CD4-positive, alpha-beta T cell treated with Interleukin-4 for 4 hours (primary cell): ENCODE results near the gene PA2G4.
"Not testable (repeated sequence)": the region's sequence is repeated elsewhere in the genome, so short reads cannot be mapped to it uniquely, and the experiment has no call there.

Experiments used
- DNase-seq: peaks from one replicate; pipeline ENCODE4 v3.0.0-alpha.2; 2020

PA2G4 gene

GRCh38 chr12:56154818-56155217 lies 50.5 kb downstream of the PA2G4 start:
- no peak for DNase-seq

- no peak for DNase-seq
Observed at GRCh38 chr12:56155256-56155845, 51.0 kb downstream of the PA2G4 start.

- not testable (repeated sequence) for DNase-seq
Observed at GRCh38 chr12:56156464-56157200, 52.3 kb downstream of the PA2G4 start.

DNA sequence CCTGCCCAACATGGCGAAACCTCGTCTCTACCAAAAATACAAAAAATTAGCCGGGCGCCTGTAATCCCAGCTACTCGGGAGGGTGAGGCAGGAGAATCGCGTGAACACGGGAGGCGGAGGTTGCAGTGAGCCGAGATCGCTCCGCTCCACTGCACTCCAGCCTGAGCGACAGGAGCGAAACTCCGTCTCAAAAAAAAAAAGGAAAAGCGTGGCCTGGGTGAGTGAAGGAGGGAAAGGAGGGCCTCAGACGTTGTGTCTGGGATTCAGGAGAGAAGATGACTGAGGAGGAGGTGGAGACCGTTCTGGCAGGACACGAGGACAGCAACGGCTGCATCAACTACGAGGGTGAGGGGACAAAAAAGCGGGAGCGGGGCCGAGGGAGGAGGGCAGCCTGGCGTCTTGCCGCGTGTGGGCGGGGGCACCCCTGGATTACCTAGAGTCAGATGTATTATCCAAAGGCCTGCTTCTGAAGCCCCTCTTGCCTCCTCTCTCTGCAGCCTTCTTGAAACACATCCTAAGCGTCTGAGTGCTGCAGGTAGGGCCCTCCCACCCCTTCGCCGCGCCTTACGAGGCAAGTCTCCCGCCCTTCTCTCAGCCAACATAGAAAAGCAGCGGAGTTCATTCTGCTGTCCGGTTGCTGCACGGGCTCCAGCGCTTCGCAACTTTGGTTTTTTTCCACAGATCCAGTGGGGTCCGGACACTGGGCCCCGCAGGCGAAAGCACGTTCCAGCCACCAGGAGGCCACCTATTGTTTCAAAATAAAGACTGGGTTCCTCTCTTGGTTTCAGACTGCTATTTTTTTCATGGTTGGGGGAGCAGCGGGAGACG lies 53.1 kb downstream of the PA2G4 start:
- peak; percentile 72 for DNase-seq

- peak; percentile 96 for DNase-seq
Observed at GRCh38 chr12:56158029-56158925, 53.9 kb downstream of the PA2G4 start, which contains the start of gene MYL6. Gene MYL6 (plus strand): TSS chr12:56158359. CDS start chr12:56158402, 43 bp downstream.

DNA sequence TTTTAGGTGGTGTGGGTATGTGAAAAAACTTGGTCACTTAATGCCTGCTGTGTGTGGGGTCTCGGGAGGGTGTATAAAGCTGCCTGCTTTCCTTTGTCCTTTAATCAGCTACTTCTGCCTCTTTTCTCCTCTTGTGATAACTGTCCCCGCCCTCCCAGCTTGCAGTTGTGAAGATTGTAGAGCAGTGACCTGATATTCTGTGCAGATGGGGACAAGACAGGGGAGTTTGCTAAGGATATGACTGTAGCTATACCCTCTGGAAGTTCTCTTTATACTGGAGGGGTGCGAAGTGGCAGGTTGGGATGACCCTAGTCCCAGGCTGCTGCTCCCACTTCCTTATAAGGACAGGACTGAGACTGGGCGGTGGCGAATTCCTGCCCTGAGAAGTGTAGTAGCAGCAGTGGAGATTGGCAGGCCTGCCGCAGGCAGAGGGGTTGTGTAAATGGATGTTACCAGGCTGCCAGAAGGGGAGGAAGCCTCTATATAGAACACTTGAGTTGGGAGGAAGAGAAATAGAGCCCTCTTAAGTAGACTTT lies 54.6 kb downstream of the PA2G4 start:
- peak; percentile 33 for DNase-seq

DNA sequence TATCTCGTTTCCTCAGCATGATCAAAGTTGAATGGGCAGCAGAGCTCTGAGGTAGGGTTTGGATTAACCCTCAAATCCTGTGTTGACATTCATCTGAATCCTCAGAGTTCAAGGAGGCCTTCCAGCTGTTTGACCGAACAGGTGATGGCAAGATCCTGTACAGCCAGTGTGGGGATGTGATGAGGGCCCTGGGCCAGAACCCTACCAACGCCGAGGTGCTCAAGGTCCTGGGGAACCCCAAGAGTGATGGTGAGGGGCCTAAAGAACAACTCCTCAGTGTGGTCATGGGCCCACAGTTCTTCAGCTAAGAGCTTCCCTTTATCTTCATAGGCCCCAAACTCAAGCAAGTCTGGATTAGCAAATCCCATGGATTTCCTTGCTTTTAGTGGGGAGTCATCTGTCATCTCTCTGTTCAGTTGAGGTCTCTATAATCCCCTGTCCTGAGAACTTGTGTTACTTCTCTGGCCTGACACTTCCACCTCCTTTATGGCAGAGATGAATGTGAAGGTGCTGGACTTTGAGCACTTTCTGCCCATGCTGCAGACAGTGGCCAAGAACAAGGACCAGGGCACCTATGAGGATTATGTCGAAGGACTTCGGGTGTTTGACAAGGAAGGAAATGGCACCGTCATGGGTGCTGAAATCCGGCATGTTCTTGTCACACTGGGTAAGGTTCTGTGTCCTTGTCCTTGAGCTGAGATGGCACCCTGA lies 55.3 kb downstream of the PA2G4 start:
- DNase-seq: no peak

- peak; percentile 71 for DNase-seq
Observed at GRCh38 chr12:56160193-56160763, 55.9 kb downstream of the PA2G4 start.

DNA sequence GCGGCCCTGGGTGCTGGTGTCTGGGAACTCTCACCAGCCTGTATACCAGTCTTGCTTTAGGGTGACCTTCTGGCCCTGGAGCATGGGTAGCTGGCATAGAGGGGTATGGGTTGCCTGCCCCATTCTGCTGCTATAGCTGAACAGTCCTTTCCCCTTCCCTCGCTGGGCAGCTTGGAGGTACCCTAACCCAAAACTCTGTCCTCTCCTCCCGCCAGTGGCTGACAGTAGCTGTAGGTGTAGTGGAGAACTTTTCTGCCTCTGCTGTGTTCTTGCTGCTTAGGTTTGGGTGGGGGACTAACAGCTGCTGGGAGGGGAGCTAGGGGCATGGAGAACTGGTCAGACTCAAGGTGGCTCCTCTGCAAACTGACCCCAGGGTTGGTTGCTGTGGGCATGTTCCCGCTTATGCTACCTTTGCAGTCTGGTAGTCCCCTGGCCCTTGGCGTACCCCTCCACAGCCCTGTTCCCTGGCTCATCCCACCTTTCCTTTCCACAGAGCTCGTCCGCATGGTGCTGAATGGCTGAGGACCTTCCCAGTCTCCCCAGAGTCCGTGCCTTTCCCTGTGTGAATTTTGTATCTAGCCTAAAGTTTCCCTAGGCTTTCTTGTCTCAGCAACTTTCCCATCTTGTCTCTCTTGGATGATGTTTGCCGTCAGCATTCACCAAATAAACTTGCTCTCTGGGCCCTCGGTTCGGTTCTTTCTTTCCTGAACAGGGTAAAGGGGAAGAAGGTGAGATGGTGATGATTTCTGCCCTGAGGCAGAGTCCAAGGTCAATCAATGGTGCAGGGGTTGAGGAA lies 56.7 kb downstream of the PA2G4 start:
- no peak for DNase-seq

- DNase-seq: no peak
Observed at GRCh38 chr12:56161690-56162351, 57.5 kb downstream of the PA2G4 start.

DNA sequence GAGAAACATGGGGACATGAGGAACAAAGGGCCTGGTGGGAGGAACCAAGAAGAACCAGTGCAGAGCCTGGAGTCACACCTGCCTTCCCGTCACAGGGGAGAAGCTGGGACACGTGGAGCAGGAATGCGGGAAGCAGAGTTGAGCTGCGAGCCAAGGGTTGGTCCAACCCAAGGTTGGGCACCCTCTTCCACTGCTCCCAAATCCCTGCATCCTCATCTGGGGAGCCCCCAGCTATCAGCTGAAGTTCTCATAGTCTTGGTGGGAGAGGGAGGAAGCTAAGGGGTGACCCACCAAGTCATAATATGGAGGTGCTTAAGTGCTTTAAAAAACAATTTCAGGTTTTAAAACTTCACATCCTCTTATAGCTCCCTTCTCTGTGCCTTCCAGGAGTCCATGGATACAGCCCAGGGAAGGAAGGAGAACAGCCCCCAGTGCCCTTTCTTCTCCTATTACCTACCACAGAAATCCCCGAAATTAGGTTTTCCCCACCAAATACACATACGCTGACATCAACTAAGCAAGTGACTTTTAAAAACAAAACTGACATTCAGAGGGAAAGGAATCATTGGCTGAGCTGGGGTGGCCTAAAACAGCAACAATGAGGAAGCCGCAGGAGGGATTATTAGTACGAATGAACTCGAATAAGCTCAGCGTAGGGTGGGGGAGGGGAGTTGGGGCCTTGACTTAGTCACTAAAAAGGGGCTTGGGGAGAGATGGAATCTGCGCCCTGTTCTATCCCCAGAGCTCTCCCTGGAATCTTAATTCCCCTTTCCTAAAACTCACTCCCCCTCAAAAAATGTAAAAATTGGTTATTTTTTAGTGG lies 58.3 kb downstream of the PA2G4 start:
- no peak for DNase-seq
